HG02884 (cell line): ENCODE measurements around the gene LRRIQ4.

ENCODE experiments used
- ATAC-seq: cut with Tn5 transposase; IDR thresholded peaks from one replicate; pipeline ENCODE4 v1.9.1; 2021; ENCODE audit warnings: mild to moderate bottlenecking, moderate library complexity; ENCODE audit not compliant: unreplicated experiment

LRRIQ4 gene

GRCh38 chr3:169809230-169809795 is 3.4 kb upstream of the LRRIQ4 start:
- no peak for ATAC-seq

GRCh38 chr3:169811631-169812331 is 889 bp upstream of the LRRIQ4 start:
- ATAC-seq = peak; percentile 13

GRCh38 chr3:169813278-169813677 is 608 bp downstream of the LRRIQ4 start:
- no peak for ATAC-seq

- peak; percentile 77 for ATAC-seq
Measured at GRCh38 chr3:169813757-169814517, 1.3 kb downstream of the LRRIQ4 start.

- ATAC-seq = no peak
Measured at GRCh38 chr3:169815590-169816150, 3.0 kb downstream of the LRRIQ4 start.

- ATAC-seq = no peak
Measured at GRCh38 chr3:169818316-169818715, 5.6 kb downstream of the LRRIQ4 start.

GRCh38 chr3:169822091-169822490 is 9.4 kb downstream of the LRRIQ4 start:
- ATAC-seq = no peak

- no peak for ATAC-seq
Measured at GRCh38 chr3:169822540-169822939, 9.9 kb downstream of the LRRIQ4 start.

- ATAC-seq = no peak
Measured at GRCh38 chr3:169822983-169823382, 10.3 kb downstream of the LRRIQ4 start.

- ATAC-seq = no peak
Measured at GRCh38 chr3:169825316-169825715, 12.6 kb downstream of the LRRIQ4 start.

GRCh38 chr3:169827712-169828111 is 15.0 kb downstream of the LRRIQ4 start:
- ATAC-seq = no peak

GRCh38 chr3:169835533-169835932 is 22.9 kb downstream of the LRRIQ4 start:
- ATAC-seq = peak; percentile 23

GRCh38 chr3:169836078-169836941 is 23.6 kb downstream of the LRRIQ4 start:
- peak; percentile 89 for ATAC-seq

GRCh38 chr3:169836942-169837275 is 24.2 kb downstream of the LRRIQ4 start:
- ATAC-seq = no peak

- ATAC-seq = no peak
Measured at GRCh38 chr3:169838511-169839030, 25.9 kb downstream of the LRRIQ4 start.

GRCh38 chr3:169841171-169841570 is 28.5 kb downstream of the LRRIQ4 start:
- peak; percentile 81 for ATAC-seq

- no peak for ATAC-seq
Measured at GRCh38 chr3:169842960-169843359, 30.3 kb downstream of the LRRIQ4 start.

- ATAC-seq = peak; percentile 99
Measured at GRCh38 chr3:169846458-169847193, 34.0 kb downstream of the LRRIQ4 start.

- no peak for ATAC-seq
Measured at GRCh38 chr3:169847896-169848295, 35.2 kb downstream of the LRRIQ4 start.

- no peak for ATAC-seq
Measured at GRCh38 chr3:169848741-169849140, 36.1 kb downstream of the LRRIQ4 start.
